Measurements from ENCODE around the gene NCR3LG1.

DNA sequence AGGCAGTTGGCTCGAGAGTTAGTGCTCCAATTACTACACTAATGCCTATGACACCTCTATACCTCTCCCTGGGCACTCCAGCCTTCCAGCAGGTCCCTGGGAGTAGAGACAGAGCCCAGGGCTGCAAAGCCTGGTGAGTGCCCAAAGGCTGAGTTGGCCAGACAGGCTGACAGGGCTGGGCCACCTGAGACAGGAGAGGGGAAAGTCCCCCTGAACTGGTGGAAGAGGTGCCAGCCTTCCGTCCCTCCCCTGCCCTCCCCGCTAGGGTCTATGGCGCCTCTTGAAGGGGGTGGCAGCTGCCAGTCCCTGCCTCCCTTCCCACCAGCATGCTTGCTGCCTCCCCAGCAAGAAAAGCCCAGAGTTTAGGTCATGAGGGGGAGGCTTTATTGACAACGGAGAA is 33.9 kb downstream of the NCR3LG1 start:
- TF ChIP-seq GATA2 (IDR thresholded peaks at IDR 0.05; ENCODE audit: low read depth, low read length) (no peak), GATA3 (IDR thresholded peaks at IDR 0.05; ENCODE audit: low read depth, low read length) (no peak)

Data from SH-SY5Y (cell line).